Measurements from ENCODE around the gene TMEM140. TPM values are rescaled to one million over a fixed set of nuclear protein-coding genes. Genes with fewer than 3 reads are reported as not detected.

Gene TMEM140
- total RNA-seq, 1 experiment from 2014 or later = 3.2 TPM

- BruUV-seq (replicated peaks) = no TSS peak
- H3K4me3 ChIP-seq (ENCODE audit: low read depth in 2 of 2, low read length in 2 of 2) = no peak overlapping the region
- no peaks in the 10 kb centered on the region for H3K27me3 ChIP-seq (ENCODE audit: control insufficient read depth, insufficient read depth, low read length)
These were observed 19.6 kb downstream of the TMEM140 start for GRCh38 chr7:135167365-135167917.

GRCh38 chr7:135168001-135168400 lies 20.1 kb downstream of the TMEM140 start:
- ChIA-PET CTCF (no interaction called here), POLR2A (no interaction called here)
- no TSS peak for BruUV-seq (replicated peaks)
- no peaks in the 10 kb centered on the region for H3K9me3 ChIP-seq (ENCODE audit: control insufficient read depth, insufficient read depth, low read depth, low read length)
- no peak for ATAC-seq
- in situ Hi-C loops (cut with HindIII; ENCODE audit: low pct_unique_long_range_greater_than_20kb, low sequenced_read_pairs) (no loop called here), intact Hi-C loops (cut with micrococcal nuclease; ENCODE audit: unreplicated experiment) (no loop called here)
- peaks cover 10% of the 10 kb centered on the region for H3K4me1 ChIP-seq (ENCODE audit: control insufficient read depth, insufficient read depth, low read length)
- H3K27me3 ChIP-seq (ENCODE audit: control insufficient read depth, insufficient read depth, low read length) = no peaks in the 10 kb centered on the region
- H3K36me3 ChIP-seq (ENCODE audit: control insufficient read depth, insufficient read depth, low read length) = peaks cover 5% of the 10 kb centered on the region
- no peak for DNase-seq (ENCODE audit: low read depth, low spot score)
- H3K27ac ChIP-seq (ENCODE audit: low read length) = no peak overlapping the region; the same call in 1 of the 2 replicates
- TF ChIP-seq TCF7L2 (IDR thresholded peaks at IDR 0.05; ENCODE audit: low read depth, low read length) (no peak), REST (IDR thresholded peaks at IDR 0.05; ENCODE audit: insufficient read depth in 1 of 2, low read depth in 2 of 2, low read length in 1 of 2) (no peak)
- no peak overlapping the region for H3K4me3 ChIP-seq (ENCODE audit: low read depth in 2 of 2, low read length in 2 of 2)

More at GRCh38 chr7:135167365-135167917, 19.6 kb downstream of the TMEM140 start:
- Histone ChIP-seq H3K36me3 (ENCODE audit: control insufficient read depth, insufficient read depth, low read length) (peaks cover 5% of the 10 kb centered on the region), H3K9me3 (ENCODE audit: control insufficient read depth, insufficient read depth, low read depth, low read length) (no peaks in the 10 kb centered on the region), H3K4me1 (ENCODE audit: control insufficient read depth, insufficient read depth, low read length) (peaks cover 10% of the 10 kb centered on the region), H3K27ac (ENCODE audit: low read length) (no peak overlapping the region)
- ChIA-PET POLR2A (no interaction called here), CTCF (no interaction called here)
- intact Hi-C loops (cut with micrococcal nuclease; ENCODE audit: unreplicated experiment) = no loop called here
- in situ Hi-C loops (cut with HindIII; ENCODE audit: low pct_unique_long_range_greater_than_20kb, low sequenced_read_pairs) = no loop called here
- no peak for TF ChIP-seq SIN3A (IDR thresholded peaks at IDR 0.05; ENCODE audit: borderline replicate concordance, insufficient read depth, low read depth, low read length)
- TF ChIP-seq CTCF (IDR thresholded peaks at IDR 0.05) = no peak
- no peak for TF ChIP-seq REST (IDR thresholded peaks at IDR 0.05; ENCODE audit: insufficient read depth in 1 of 2, low read depth in 2 of 2, low read length in 1 of 2)
- TF ChIP-seq POLR2AphosphoS5 (IDR thresholded peaks at IDR 0.05; ENCODE audit: low read depth, low read length) = no peak
- no peak for TF ChIP-seq TCF7L2 (IDR thresholded peaks at IDR 0.05; ENCODE audit: low read depth, low read length)
- ATAC-seq (no peak), DNase-seq (ENCODE audit: low read depth, low spot score) (no peak)

All from Panc1 (cell line).